ENCODE data around the gene STXBP5L.

- TF ChIP-seq CTCF (IDR thresholded peaks at IDR 0.05; ENCODE audit: low read depth, low read length, missing input control) (no peak), TAF1 (conservative IDR thresholded peaks at IDR 0.05) (no peak)
These were observed 156.1 kb downstream of the STXBP5L start for GRCh38 chr3:121064121-121064520.

Data from liver (tissue), 3 donors.